IPS-18c (cell line): ENCODE data around the gene HOXC12.

Experiments
- H3K4me3 ChIP-seq: 2 replicates; pipeline ENCODE4 v1.7.0; 2013; ENCODE audit warnings: low read depth, mild to moderate bottlenecking, low read length, moderate library complexity; ENCODE audit not compliant: insufficient read depth
- H3K9me3 ChIP-seq: one replicate; pipeline ENCODE4 v1.6.1; 2013; ENCODE audit warnings: mild to moderate bottlenecking, low read length, moderate library complexity; ENCODE audit not compliant: control insufficient read depth, insufficient read depth

The HOXC12 gene

GRCh38 chr12:53964315-53964713, 9.6 kb downstream of the HOXC12 start:
- Histone ChIP-seq H3K9me3 (peaks cover 10% of the 10 kb centered on the region), H3K4me3 (no peak overlapping the region)

- Histone ChIP-seq H3K9me3 (peaks cover 5% of the 10 kb centered on the region), H3K4me3 (no peak overlapping the region)
Measured at GRCh38 chr12:53965281-53966084, 10.8 kb downstream of the HOXC12 start.

DNA sequence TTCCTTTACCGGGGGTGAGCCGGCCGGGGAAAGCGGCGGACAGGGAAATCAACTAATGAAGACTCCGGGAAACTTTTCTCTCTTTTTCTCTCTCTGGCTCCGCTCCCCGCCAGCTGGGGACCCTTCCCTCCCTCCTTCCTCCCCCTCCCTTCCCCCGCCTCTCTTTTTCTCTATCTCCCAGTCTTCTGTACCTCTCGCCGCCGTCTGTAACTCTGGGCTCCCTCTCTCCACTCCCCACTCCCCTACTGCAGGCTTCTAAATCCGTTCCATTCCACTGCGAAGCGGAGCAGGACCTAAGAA, 11.3 kb downstream of the HOXC12 start:
- H3K9me3 ChIP-seq = peaks cover 5% of the 10 kb centered on the region
- no peak overlapping the region for H3K4me3 ChIP-seq

DNA sequence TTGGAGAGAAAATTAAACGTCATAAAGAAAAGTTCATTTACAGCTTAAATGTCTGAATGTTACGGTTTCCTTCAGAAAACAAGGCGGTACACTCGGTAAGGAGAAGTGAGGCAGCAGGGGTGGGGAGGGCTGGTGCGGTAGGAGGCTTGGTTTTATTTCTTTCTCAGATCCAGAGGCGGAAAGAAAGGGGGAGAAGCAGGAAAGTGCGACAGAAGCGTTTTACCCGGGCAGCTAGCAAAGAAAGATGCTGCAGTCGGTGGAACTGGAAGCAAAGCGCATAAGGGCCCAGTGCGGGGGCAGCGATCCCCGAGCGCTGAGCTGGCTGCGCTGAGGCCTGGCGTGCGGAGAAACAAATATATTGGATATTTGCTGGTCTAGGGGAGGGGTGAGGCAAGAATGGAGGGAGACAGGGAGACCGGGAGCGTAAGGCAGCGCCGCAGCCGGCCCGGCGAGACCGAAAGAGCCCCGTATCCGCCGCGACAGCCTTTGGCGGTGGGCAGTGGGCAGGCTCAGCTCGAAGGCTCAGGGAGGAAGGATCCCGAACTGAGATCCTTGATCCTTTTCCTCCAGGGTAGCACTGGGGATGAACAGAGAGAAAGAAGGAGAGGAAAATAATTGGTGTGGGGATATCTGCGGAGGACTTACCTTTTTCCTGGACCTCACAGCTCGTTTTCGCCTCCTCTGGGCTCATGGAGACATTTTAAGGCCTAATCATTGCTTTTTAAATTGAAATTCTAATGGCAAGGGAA, 11.9 kb downstream of the HOXC12 start:
- Histone ChIP-seq H3K4me3 (no peak overlapping the region; the same call in 1 of the 2 replicates), H3K9me3 (peaks cover 3% of the 10 kb centered on the region)

GRCh38 chr12:53967421-53967925, 12.8 kb downstream of the HOXC12 start:
- Histone ChIP-seq H3K9me3 (peaks cover 2% of the 10 kb centered on the region), H3K4me3 (no peak overlapping the region)

- Histone ChIP-seq H3K9me3 (peaks cover 2% of the 10 kb centered on the region), H3K4me3 (no peak overlapping the region)
Measured at GRCh38 chr12:53968214-53969127, 13.8 kb downstream of the HOXC12 start.

DNA sequence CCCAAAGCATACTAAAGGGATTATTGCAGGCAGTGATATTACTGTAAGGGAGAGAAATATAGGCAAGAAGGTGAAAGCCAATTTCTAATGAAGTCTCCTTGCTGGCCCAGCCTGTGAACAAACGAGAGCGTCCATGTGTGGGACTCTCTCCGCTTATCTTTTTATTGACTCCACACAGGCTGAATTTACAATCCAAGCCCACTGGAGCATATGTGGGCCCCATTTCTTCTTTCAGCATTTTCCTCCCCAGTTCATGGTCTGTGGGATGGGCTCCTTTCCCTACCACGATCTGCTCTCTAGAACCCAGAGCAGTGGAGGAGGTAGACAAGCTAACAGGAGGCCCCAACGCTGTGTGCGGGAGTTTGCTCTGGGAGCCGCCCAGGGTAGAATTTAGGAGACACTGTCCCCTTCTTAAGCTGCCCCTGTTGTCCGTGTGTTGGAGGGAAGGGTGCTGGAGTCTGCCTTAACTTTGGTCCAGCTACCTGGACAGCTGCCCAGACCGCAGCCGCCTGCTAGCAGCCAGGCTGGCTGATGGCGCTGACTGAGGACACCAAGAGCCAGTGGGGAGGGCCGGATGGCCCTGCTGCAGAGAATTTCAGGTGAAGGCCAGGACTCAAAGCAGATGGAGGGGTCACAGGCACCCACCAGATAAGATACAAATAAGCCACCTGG, 15.0 kb downstream of the HOXC12 start:
- Histone ChIP-seq H3K4me3 (no peak overlapping the region), H3K9me3 (peaks cover 6% of the 10 kb centered on the region)

DNA sequence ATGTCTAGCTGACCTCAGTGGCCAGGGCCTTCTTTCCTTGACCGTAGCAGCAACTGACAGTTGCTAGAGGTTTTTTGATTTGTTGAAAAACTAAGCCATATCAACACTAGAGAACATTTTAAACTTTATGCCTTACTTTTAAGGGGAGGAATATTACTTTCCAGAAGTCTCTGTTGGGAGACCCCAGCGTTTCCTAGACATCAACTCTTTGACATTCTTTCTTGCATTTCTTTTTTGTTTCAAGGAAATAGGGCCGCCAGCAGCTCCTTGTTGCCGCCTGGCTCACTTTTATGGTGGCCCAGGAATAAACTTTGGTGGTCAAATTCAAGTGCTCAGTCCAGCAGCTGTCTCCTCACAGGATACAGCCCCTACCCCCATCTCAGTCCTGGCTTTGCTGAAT, 15.7 kb downstream of the HOXC12 start:
- Histone ChIP-seq H3K4me3 (no peak overlapping the region), H3K9me3 (peaks cover 6% of the 10 kb centered on the region)

GRCh38 chr12:53971129-53971528, 16.4 kb downstream of the HOXC12 start:
- Histone ChIP-seq H3K4me3 (no peak overlapping the region), H3K9me3 (peaks cover 6% of the 10 kb centered on the region)

- no peak overlapping the region for H3K4me3 ChIP-seq
- peaks cover 6% of the 10 kb centered on the region for H3K9me3 ChIP-seq
Measured at GRCh38 chr12:53971686-53972085, 17.0 kb downstream of the HOXC12 start.

DNA sequence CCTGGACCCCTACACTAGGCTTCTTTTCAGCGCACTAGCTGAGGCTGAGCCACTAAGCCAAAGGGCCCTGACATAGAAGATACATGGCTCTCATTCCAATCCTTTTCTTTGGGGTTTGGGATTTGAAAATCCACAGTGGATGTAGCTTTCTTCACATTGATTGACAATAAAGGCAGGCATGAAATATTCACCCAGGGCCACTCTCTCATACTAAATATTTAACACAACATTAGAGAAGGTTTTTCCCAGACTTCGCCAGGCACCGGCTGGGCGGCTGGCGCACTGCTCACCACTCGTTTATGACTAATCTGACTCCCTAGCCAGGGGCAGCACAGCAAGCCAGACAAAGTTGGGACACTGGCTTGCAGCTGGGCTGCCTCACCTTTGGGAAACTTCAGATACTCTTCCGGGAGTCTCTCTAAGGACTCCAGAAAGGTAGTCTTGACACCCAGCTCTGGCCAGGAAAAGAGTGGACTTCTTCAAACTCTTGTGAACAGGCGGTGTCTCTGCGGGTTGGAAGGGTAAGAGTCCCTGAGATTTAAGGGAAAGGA, 17.5 kb downstream of the HOXC12 start:
- Histone ChIP-seq H3K9me3 (peaks cover 4% of the 10 kb centered on the region), H3K4me3 (no peak overlapping the region)

- H3K4me3 ChIP-seq = no peak within 1 kb of the TSS
- peaks cover 4% of the 10 kb centered on the region for H3K9me3 ChIP-seq
Measured at GRCh38 chr12:53972722-53973235, 18.1 kb downstream of the HOXC12 start, which contains the start of gene HOXC11. Gene HOXC11, plus strand, starts transcription at chr12:53973126. Its CDS starts 116 bp downstream, at chr12:53973242.

DNA sequence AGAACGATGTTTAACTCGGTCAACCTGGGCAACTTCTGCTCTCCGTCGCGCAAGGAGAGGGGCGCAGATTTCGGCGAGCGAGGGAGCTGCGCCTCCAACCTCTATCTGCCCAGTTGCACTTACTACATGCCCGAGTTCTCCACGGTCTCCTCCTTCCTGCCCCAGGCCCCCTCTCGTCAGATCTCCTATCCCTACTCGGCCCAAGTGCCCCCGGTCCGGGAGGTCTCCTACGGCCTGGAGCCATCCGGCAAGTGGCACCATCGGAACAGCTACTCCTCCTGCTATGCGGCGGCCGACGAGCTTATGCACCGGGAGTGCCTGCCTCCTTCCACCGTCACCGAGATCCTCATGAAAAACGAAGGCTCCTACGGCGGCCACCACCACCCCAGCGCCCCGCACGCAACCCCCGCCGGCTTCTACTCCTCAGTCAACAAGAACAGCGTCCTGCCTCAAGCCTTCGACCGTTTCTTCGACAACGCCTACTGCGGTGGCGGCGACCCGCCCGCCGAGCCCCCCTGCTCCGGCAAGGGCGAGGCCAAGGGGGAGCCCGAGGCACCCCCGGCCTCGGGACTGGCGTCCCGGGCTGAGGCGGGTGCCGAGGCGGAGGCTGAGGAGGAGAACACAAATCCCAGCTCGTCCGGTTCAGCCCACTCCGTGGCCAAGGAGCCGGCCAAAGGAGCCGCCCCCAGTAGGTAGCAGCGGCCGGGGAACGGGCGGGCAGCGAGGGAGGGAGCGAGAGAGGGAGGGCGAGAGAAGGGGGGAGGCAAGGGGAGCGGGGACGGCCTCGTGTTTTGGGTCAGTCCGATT, 18.7 kb downstream of the HOXC12 start:
- peaks cover 4% of the 10 kb centered on the region for H3K9me3 ChIP-seq
- no peak overlapping the region for H3K4me3 ChIP-seq

GRCh38 chr12:53974084-53975063, 19.7 kb downstream of the HOXC12 start, which contains the start of gene HOTAIR:
Gene HOTAIR, minus strand, starts transcription at chr12:53974954.
- Histone ChIP-seq H3K9me3 (peaks cover 4% of the 10 kb centered on the region), H3K4me3 (no peak within 1 kb of the TSS)

GRCh38 chr12:53975064-53975471, 20.4 kb downstream of the HOXC12 start:
- peaks cover 4% of the 10 kb centered on the region for H3K9me3 ChIP-seq
- no peak overlapping the region for H3K4me3 ChIP-seq
